H7 (cell line): ENCODE data around the gene TCAP. TPM values are rescaled to one million over a fixed set of nuclear protein-coding genes. Genes with fewer than 3 reads are reported as not detected.
"Not testable (repeated sequence)": the region's sequence is repeated elsewhere in the genome, so short reads cannot be mapped to it uniquely, and the experiment has no call there.

Experiments
- DNase-seq: peaks from one replicate; pipeline ENCODE4 v3.0.0; 2012
- H3K27me3 ChIP-seq: 2 replicates; pipeline ENCODE4 v1.6.0; 2011; ENCODE audit warnings: mild to moderate bottlenecking, low read length; ENCODE audit not compliant: control insufficient read depth, insufficient read depth
- H3K36me3 ChIP-seq: replicated peaks from 2 replicates; pipeline ENCODE4 v1.5.1; 2011; ENCODE audit warnings: low read length; ENCODE audit not compliant: control insufficient read depth, insufficient read depth
- H3K4me3 ChIP-seq: 2 replicates; pipeline ENCODE4 v1.5.1; 2011; ENCODE audit warnings: low read depth, mild to moderate bottlenecking, control low read depth, low read length, moderate library complexity; ENCODE audit not compliant: insufficient read depth
- total RNA-seq: library from RNA; depleted of rRNA; stranded (reverse); fragments of >200 nt; shearing (Covaris generic); gene quantifications from 2 replicates; pipeline ENCODE4 v1.2.3, GENCODE V29; 2014

TCAP gene
- total RNA-seq, 1 experiment from 2014 or later: 0.69 TPM

DNA sequence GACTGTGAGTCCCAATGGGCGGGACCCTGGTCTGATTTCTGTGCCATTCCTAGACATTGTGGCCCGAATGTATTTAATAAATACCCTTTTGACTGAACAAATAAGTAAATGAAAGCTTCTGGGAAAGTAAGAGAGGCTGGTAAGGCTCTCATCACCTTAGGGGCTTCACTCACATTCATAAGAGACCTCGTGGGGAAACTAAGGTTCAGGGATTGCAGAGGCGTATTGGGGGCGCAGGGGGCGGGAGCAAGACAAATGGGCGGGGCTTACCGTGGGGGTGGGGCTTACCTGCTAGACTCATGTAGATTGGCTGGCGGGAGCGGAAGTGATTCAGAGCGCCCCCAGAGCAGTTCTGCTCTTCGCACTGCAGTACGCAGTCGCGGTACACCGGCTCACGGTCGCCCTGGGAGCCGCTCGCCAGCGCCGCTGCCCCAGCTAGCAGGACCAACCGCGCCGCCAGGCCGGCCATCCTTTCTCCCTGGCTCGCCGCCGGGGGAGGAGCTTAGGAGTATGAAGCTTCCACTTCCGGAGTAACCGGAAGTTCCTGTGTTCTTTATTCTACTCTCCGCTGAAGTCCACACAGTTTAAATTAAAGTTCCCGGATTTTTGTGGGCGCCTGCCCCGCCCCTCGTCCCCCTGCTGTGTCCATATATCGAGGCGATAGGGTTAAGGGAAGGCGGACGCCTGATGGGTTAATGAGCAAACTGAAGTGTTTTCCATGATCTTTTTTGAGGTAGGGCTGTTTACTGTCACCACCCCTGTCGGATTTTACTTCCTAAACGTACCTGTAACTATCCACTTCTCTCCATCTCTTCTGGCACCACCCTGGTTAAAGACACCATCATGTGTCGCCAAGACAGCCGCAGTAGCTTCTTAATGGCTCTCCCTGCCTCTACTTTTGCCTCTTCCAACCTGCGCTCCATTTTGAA lies 22.7 kb downstream of the TCAP start, which contains the start of gene PGAP3:
PGAP3 (minus strand) TSS at position 512 of the 929 bp plus-strand sequence; CDS start at position 469, 43 bp downstream.
- Histone ChIP-seq H3K36me3 (no peaks in the 10 kb centered on the region; the same call in none of the 2 replicates), H3K4me3 (peak within 1 kb of the TSS; percentile 72), H3K27me3 (no peaks in the 10 kb centered on the region)
- DNase-seq: peak; percentile 93

DNA sequence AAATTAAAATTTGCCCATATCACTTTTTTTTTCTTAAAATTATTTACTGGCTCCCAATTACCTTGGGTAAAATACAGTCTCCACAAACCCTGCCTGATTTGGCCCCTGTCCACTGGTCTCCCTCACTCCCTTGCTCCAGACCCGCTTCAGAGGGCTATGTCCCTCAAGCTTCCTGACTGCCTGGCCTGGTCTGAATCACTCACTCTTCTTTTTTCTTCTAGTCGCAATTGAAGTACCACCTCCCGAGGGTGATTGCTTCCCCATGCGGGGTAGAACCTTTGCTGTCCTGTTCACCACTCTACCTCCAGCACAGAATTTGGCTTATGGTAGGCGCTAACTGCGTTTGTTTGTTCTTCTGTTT lies 23.3 kb downstream of the TCAP start:
- Histone ChIP-seq H3K27me3 (no peaks in the 10 kb centered on the region), H3K36me3 (no peaks in the 10 kb centered on the region; the same call in none of the 2 replicates), H3K4me3 (peak overlapping the region; percentile 72)
- no peak for DNase-seq

DNA sequence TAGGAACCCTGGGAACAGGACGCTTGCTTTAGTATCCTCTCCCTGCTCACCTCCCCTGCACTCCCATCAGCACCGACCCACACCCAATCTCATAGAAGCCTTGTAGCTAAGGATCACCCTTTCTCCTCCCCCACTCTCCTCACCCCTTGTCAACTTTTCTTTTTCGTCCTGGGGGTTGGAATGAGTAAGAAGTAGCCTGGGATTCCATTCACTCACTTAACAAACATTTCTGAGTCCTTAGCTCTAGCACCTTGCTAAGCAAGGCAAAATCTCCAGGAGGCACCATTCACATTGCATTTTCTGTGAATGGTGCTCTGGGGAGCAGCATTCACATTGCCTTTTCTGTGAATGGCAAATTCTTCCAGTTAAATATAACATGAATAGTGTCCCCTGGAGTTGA lies 23.8 kb downstream of the TCAP start:
- Histone ChIP-seq H3K36me3 (no peaks in the 10 kb centered on the region; the same call in none of the 2 replicates), H3K27me3 (no peaks in the 10 kb centered on the region), H3K4me3 (peak overlapping the region; percentile 72)
- peak; percentile 73 for DNase-seq

DNA sequence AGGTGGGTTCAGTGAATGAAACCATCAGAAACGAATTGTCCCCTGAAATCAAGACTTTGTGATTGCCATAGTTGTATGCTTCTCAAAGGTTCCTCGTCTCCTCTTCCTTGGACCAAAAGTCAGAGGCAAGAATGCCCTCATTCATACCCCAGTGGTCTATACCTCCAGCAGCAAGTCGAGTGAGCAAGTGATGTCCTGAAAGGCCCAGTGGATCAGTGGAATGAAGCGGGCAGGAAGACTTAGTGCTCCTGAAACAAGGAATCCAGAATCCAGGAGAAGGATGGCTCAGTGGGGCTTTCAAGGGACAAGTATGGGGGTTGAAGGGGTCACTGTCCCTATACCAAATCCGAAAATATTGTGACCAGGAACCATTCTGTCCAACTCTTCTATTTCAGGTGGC lies 29.4 kb downstream of the TCAP start:
- no peak for DNase-seq
- Histone ChIP-seq H3K4me3 (no peak overlapping the region), H3K36me3 (no peaks in the 10 kb centered on the region), H3K27me3 (no peaks in the 10 kb centered on the region)

DNA sequence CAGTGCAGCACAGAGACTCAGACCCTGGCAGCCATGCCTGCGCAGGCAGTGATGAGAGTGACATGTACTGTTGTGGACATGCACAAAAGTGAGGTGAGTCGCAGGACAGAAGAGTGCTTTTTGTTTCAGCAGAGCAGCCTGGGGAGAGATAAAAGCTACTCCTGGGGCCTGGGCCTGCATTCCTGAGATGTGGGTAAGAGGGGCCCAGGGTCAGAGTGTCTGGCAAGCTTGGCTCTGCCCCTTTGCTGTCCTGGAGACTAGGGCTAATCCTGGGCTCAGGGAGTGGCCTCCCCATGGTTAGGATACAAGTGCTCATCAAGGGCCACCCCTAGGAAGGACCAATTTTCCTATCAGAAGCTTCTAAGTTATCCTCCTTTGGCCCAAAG lies 29.9 kb downstream of the TCAP start:
- H3K4me3 ChIP-seq: no peak overlapping the region
- no peak for DNase-seq

DNA sequence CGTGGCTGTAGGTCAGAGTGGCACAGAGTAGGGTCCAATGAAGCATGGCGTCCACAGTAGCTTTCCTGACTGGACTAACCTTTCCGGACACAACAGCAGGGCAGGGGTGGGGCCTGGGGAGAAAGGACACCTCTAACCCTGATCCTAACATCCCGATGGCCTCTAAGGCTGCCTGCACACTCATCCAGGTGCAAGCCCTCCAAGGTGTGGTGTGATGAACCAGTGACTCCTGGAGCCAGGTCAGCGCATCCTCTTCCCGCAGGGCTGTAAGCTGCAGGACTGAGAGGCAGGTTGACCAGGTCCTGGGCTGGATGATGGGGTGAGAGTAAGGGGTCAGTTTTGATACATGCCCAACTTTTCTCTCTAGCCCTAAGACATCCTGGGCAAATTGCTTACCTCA lies 31.6 kb downstream of the TCAP start:
- DNase-seq: no peak
- H3K36me3 ChIP-seq: no peaks in the 10 kb centered on the region
- H3K27me3 ChIP-seq: no peaks in the 10 kb centered on the region
- no peak overlapping the region for H3K4me3 ChIP-seq

More for the DNA sequence above, 29.9 kb downstream of the TCAP start:
- Histone ChIP-seq H3K27me3 (no peaks in the 10 kb centered on the region), H3K36me3 (no peaks in the 10 kb centered on the region)

DNA sequence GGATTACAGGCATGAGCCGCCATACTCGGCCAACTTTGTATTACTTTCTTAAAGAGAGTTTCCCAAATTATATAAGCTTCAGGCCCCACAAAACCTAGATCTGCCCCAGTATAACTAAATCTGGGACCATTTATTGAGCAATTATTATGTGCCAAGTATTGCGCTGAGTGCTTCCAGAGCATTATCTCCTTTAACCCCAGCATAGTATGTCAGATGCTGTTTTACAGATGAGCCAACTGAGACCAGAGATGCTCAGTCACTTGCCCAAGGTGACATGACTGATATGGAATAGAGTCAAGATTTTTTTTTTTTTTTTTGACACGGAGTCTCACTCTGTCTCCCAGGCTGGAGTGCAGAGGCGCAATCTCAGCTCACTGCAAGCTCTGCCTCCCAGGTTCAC lies 32.8 kb downstream of the TCAP start:
- Histone ChIP-seq H3K4me3 (no peak overlapping the region), H3K36me3 (no peaks in the 10 kb centered on the region; the same call in 1 of the 2 replicates), H3K27me3 (no peaks in the 10 kb centered on the region)
- DNase-seq: no peak

DNA sequence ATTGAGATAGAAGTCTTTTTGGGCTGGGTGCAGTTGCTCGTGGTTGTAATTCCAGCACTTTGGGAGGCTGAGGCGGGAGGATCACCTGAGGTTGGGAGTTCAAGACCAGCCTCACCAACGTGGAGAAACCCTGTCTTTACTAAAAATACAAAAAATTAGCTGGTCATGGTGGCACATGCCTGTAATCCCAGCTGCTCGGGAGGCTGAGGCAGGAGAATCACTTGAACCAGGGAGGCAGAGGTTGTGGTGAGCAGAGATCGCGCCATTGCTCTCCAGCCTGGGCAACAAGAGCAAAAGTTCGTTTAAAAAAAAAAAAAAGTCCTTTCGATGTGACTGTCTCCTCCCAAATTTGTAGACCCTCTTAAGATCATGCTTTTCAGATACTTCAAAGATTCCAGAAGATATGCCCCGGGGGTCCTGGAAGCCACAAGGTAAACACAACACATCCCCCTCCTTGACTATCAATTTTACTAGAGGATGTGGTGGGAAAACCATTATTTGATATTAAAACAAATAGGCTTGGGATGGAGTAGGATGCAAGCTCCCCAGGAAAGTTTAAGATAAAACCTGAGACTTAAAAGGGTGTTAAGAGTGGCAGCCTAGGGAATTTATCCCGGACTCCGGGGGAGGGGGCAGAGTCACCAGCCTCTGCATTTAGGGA lies 34.1 kb downstream of the TCAP start:
- H3K36me3 ChIP-seq, DNase-seq: not testable (repeated sequence)

DNA sequence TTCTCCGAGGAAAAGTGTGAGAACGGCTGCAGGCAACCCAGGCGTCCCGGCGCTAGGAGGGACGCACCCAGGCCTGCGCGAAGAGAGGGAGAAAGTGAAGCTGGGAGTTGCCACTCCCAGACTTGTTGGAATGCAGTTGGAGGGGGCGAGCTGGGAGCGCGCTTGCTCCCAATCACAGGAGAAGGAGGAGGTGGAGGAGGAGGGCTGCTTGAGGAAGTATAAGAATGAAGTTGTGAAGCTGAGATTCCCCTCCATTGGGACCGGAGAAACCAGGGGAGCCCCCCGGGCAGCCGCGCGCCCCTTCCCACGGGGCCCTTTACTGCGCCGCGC lies 34.6 kb downstream of the TCAP start, which contains the start of gene ERBB2:
ERBB2 (plus strand) TSS at position 247 of the 330 bp plus-strand sequence. CDS start 175 bp downstream, outside the sequence.
- H3K27me3 ChIP-seq: no peaks in the 10 kb centered on the region
- peak within 1 kb of the TSS; percentile 95 for H3K4me3 ChIP-seq
- peak; percentile 89 for DNase-seq
- no peaks in the 10 kb centered on the region; the same call in 1 of the 2 replicates for H3K36me3 ChIP-seq

More for the DNA sequence above, 34.1 kb downstream of the TCAP start:
- peak overlapping the region; percentile 95 for H3K4me3 ChIP-seq
- H3K27me3 ChIP-seq: not testable (repeated sequence)

DNA sequence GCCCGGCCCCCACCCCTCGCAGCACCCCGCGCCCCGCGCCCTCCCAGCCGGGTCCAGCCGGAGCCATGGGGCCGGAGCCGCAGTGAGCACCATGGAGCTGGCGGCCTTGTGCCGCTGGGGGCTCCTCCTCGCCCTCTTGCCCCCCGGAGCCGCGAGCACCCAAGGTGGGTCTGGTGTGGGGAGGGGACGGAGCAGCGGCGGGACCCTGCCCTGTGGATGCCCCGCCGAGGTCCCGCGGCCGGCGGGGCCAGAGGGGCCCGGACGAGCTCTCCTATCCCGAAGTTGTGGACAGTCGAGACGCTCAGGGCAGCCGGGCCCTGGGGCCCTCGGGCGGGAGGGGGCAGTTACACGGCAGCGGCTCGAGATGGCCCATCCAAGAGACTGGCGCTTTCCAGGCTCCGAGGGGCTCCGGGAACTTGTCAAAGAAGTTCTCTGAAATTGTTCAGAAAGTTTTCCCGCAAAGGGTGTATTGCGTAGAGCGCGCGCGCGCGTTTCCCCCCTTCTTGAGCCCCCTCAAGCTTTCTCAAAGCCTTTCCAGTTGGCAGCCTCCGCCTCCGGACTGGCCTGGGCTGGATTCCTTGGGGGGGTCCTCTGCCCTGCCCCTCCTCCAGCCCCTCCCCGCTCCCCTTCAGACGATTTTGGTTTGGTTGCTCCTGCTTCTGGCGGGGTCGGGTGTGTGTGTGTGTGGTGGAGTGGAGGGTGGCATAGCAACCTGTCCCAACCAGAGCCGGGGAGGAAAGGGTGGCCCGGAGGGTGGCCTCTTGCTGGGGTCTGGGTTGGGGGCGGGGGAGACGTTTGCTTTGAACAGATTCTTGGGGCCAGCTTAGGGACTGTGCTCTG lies 35.2 kb downstream of the TCAP start:
- Histone ChIP-seq H3K36me3 (no peaks in the 10 kb centered on the region; the same call in 1 of the 2 replicates), H3K27me3 (no peaks in the 10 kb centered on the region), H3K4me3 (peak overlapping the region; percentile 95)
- peak; percentile 81 for DNase-seq

DNA sequence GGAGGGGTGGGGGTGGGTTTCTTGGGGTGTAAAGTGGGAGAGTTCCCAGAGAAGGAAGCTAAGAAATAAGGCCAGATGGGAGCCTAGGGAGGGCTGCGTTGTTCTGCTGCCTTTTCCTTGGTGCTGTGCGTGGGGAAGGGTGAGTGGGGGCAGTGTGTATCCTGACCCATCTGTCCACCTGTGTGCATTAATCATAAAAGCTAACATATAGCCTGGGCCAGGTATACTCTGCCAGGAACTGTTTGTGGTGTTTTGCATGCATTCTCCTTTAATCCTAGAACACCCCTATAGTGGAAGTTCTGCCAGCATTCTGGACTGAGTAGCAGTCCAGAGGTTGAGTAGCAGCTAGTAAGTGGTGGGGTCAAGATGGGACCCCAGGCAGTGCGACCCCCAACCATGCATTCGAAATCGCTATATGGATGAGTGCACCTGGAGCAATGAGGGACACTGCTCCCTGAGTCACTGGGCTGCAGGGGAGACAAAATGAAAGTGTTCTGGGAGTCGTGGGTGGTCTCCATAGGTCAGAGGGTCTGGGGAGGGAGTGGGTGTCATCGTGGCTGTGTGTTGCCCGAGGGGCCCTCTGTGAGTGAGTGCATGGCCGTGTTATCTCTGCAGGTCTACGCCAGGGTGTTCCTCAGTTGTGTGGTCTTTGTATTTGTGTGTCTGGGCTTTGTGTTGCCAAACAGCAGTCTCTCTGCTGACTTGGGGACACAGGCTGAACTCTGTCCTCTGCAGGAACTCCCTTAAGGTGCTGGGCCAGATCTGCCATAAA lies 36.0 kb downstream of the TCAP start:
- H3K36me3 ChIP-seq: no peaks in the 10 kb centered on the region; the same call in none of the 2 replicates
- peak overlapping the region; percentile 95 for H3K4me3 ChIP-seq
- no peaks in the 10 kb centered on the region for H3K27me3 ChIP-seq
- peak; percentile 70 for DNase-seq

DNA sequence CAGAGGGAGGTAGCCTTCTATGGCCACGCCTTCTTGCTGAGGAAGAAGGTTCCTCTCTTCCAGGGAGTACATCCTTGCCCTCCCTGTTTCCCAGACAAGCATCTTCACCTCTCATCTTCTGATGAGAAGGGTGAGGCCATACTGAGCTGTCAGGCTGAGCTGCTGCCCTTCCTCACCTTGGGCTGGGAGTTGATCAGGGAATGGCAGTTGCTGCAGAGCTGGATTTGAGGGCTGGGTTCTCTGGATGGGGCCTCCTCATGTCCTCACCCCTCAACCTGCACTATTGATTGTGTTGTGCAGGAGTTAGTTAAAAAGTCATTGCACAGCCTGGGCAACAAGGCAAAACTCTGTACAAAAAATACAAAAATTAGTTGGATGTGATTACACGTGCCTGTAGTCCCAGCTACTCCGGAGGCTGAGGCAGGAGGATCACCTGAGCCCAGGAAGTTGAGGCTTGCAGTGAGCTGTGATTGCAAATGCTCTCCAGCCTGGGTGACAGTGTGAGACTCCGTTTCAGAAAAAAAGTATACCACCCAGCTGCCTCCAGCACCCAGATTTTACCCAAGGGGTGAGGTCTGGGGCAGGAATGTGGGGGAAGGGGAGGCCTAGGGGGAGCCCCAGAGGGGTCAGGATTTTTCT lies 36.8 kb downstream of the TCAP start:
- H3K27me3 ChIP-seq: no peaks in the 10 kb centered on the region
- H3K4me3 ChIP-seq: peak overlapping the region; percentile 95
- DNase-seq: no peak
- H3K36me3 ChIP-seq: no peaks in the 10 kb centered on the region; the same call in none of the 2 replicates
